Measurements from ENCODE around the gene KCNK4. TPM values are rescaled to one million over a fixed set of nuclear protein-coding genes. Genes with fewer than 3 reads are reported as not detected.
"Not testable (repeated sequence)": the region's sequence is repeated elsewhere in the genome, so short reads cannot be mapped to it uniquely, and the experiment has no call there.

KCNK4 gene
- 0.23 and 0.24 TPM in 2 replicates for total RNA-seq

DNA sequence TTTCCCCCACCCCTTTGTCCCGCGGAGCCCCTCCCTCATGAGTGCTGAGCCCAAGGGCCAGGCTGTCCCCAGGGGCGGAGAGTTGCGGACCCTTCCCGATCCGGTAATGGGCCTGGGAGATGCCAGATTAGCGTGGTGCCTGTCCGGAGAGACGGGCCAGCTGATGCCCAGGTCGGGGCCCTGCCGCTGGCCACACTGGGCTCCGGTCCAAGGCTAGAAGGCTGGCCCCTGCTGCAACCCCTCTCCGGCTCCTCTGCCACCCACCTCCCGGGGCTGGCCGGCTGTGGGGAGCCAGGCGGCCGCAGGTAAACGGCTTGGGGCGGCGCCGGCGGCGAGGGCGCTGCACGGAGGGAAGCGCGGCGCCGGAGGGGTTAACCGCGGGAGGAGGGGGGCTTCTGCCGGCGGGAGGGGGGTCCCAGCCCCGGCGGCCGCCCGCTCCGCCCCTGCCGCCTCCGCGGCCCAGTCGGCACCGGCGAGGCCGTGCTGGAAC is at the start of gene KCNK4:
TSS of gene KCNK4 (plus strand) at position 41 of the 490 bp plus-strand sequence. CDS start 1,717 bp downstream, outside the sequence.
- H3K27me3 Mint-ChIP-seq, result peaks cover 46% of the 10 kb centered on the region
- intact Hi-C loops (cut with micrococcal nuclease), result no loop called here
- no peaks in the 10 kb centered on the region for H3K9me3 Mint-ChIP-seq
- peak within 1 kb of the TSS; percentile 58 for H3K27ac Mint-ChIP-seq
- peaks cover 11% of the 10 kb centered on the region for H3K4me1 Mint-ChIP-seq
- peak within 1 kb of the TSS; percentile 74 for H3K4me3 Mint-ChIP-seq
- H3K36me3 Mint-ChIP-seq (ENCODE audit: low read depth), result peaks cover 8% of the 10 kb centered on the region
- no peak for DNase-seq

DNA sequence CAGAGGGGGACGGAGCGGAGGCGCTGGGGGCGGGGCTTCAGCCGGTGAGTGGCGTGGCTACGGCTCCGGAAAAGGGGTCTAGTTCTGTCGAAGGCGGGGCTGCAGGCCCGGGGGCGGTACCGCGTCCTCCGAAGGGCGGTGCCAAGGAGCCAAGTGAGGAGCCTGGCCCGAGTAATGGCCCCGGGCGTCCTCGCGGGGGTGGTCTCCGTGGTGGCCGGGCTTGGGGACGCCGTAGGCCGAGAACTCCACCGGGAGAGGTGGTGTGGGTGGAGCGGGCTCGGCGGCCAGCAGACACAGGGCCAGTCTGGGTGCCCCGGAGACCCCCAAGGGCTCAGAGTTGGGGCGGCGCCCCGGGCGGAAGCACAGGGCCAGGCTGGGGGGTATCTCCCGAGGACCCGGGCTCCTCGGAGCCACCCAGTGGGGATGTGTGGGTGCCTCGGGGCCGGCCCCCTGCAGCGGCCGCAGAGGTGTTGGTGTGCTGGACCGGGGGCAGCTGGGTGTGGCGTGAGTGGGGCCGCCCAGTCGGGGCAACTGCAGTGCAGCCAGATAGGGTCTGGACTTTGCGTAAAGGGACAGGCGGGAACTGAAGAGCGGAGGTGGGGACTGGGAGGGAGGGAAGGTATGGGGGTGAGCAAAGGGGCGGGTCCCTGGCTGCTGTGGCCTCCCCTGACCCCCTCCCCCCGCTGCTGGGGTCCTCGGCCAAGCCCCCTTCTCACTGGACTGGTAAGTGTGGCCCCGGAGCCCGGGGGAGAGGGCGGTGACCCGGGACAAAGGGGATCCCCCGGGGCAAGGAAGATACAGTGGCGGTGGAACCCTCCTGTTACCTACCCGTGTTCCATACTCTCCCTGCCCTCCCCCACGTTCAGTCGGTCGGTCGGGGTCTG is 49.4 kb upstream of the KCNK4 start:
- peak overlapping the region; percentile 95 for H3K4me3 Mint-ChIP-seq
- intact Hi-C loops (cut with micrococcal nuclease), result loop anchor here (1.0 to 10.0 kb wide), 7 partner anchors 11 to 1637 kb away; partner anchors contain the start of genes BAD, DNAJC4, FERMT3 and GPR137
- H3K27me3 Mint-ChIP-seq, result no peaks in the 10 kb centered on the region
- DNase-seq, result no peak
- peak overlapping the region; percentile 97 for H3K27ac Mint-ChIP-seq
- peaks cover 39% of the 10 kb centered on the region for H3K4me1 Mint-ChIP-seq
- peaks cover 41% of the 10 kb centered on the region for H3K36me3 Mint-ChIP-seq (ENCODE audit: low read depth)
- no peaks in the 10 kb centered on the region for H3K9me3 Mint-ChIP-seq

GRCh38 chr11:64243236-64243854 is 47.8 kb upstream of the KCNK4 start:
- H3K27ac Mint-ChIP-seq, result peak overlapping the region; percentile 16
- no peak for DNase-seq
- H3K36me3 Mint-ChIP-seq (ENCODE audit: low read depth), result peaks cover 31% of the 10 kb centered on the region
- H3K4me3 Mint-ChIP-seq, result peak overlapping the region; percentile 95
- peaks cover 32% of the 10 kb centered on the region for H3K4me1 Mint-ChIP-seq
- intact Hi-C loops (cut with micrococcal nuclease), result loop anchor here (10.0 kb wide), 1 partner anchor 1639 kb away; the partner anchor contains the start of gene MTA2
- H3K9me3 Mint-ChIP-seq, result no peaks in the 10 kb centered on the region
- H3K27me3 Mint-ChIP-seq, result no peaks in the 10 kb centered on the region

GRCh38 chr11:64244107-64244506 is 47.0 kb upstream of the KCNK4 start:
- Mint-ChIP-seq H3K27me3 (no peaks in the 10 kb centered on the region), H3K4me1 (peaks cover 26% of the 10 kb centered on the region), H3K36me3 (ENCODE audit: low read depth) (peaks cover 27% of the 10 kb centered on the region), H3K9me3 (no peaks in the 10 kb centered on the region), H3K27ac (peak overlapping the region; percentile 45), H3K4me3 (peak overlapping the region; percentile 95)
- DNase-seq, result no peak
- intact Hi-C loops (cut with micrococcal nuclease), result loop anchor here (10.0 kb wide), 1 partner anchor 1639 kb away; the partner anchor contains the start of gene MTA2

- peaks cover 26% of the 10 kb centered on the region for H3K4me1 Mint-ChIP-seq
- intact Hi-C loops (cut with micrococcal nuclease), result loop anchor here (10.0 kb wide), 1 partner anchor 1640 kb away; the partner anchor contains the start of gene MTA2
- peak overlapping the region; percentile 41 for H3K27ac Mint-ChIP-seq
- peaks cover 27% of the 10 kb centered on the region for H3K36me3 Mint-ChIP-seq (ENCODE audit: low read depth)
- no peak for DNase-seq
- peak overlapping the region; percentile 90 for H3K4me3 Mint-ChIP-seq
- no peaks in the 10 kb centered on the region for H3K27me3 Mint-ChIP-seq
- no peaks in the 10 kb centered on the region for H3K9me3 Mint-ChIP-seq
Measured at GRCh38 chr11:64244966-64245365, 46.1 kb upstream of the KCNK4 start.

DNA sequence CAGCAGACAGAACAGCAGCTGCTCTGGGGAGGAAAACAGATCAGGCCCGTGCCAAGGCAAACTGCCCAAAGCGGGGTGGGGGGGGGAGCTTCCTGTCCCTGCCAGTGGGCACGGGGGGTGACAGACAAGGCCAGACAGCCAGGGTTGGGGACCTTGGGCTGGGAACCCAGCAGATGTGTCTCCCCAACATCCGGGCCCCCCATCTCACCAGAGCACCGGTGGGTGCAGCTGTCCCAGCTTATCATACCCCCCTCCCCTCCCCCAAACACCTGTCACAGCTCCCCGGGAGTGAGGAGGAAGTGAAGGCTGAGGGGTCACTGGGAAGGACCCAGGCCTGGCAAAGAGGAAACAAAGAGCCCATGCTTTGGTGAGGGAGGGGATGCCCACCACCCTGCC is 45.7 kb upstream of the KCNK4 start:
- Mint-ChIP-seq H3K27me3 (no peaks in the 10 kb centered on the region), H3K4me3 (peak overlapping the region; percentile 90), H3K4me1 (peaks cover 24% of the 10 kb centered on the region), H3K27ac (peak overlapping the region; percentile 94), H3K36me3 (ENCODE audit: low read depth) (peaks cover 23% of the 10 kb centered on the region), H3K9me3 (no peaks in the 10 kb centered on the region)
- DNase-seq, result no peak
- intact Hi-C loops (cut with micrococcal nuclease), result loop anchor here (10.0 kb wide), 1 partner anchor 1641 kb away; the partner anchor contains the start of gene MTA2

GRCh38 chr11:64245797-64246620 is 45.1 kb upstream of the KCNK4 start:
- Mint-ChIP-seq H3K27ac (peak overlapping the region; percentile 94), H3K9me3 (no peaks in the 10 kb centered on the region), H3K4me3 (peak overlapping the region; percentile 90), H3K36me3 (ENCODE audit: low read depth) (peaks cover 20% of the 10 kb centered on the region), H3K27me3 (no peaks in the 10 kb centered on the region), H3K4me1 (peaks cover 24% of the 10 kb centered on the region)
- intact Hi-C loops (cut with micrococcal nuclease), result loop anchor here (1.0 to 10.0 kb wide), 2 partner anchors 59 to 1641 kb away; partner anchors contain the start of genes ESRRA and MTA2
- DNase-seq, result peak; percentile 82

GRCh38 chr11:64246621-64246870 is 44.6 kb upstream of the KCNK4 start:
- H3K27ac Mint-ChIP-seq, result peak overlapping the region; percentile 86
- H3K9me3 Mint-ChIP-seq, DNase-seq, H3K27me3 Mint-ChIP-seq: not testable (repeated sequence)
- H3K4me3 Mint-ChIP-seq, result peak overlapping the region; percentile 90
- peaks cover 19% of the 10 kb centered on the region for H3K36me3 Mint-ChIP-seq (ENCODE audit: low read depth)
- H3K4me1 Mint-ChIP-seq, result peaks cover 25% of the 10 kb centered on the region
- intact Hi-C loops (cut with micrococcal nuclease), result loop anchor here (1.0 to 10.0 kb wide), 2 partner anchors 59 to 1642 kb away; partner anchors contain the start of genes ESRRA and MTA2

GRCh38 chr11:64246871-64247728 is 44.0 kb upstream of the KCNK4 start, which contains the start of gene PPP1R14B:
Gene PPP1R14B, minus strand, starts transcription at chr11:64246943. Its CDS starts 270 bp downstream, at chr11:64246673.
- Mint-ChIP-seq H3K9me3 (no peaks in the 10 kb centered on the region), H3K4me1 (peaks cover 29% of the 10 kb centered on the region), H3K36me3 (ENCODE audit: low read depth) (peaks cover 18% of the 10 kb centered on the region), H3K4me3 (peak within 1 kb of the TSS; percentile 90), H3K27ac (peak within 1 kb of the TSS; percentile 94), H3K27me3 (no peaks in the 10 kb centered on the region)
- intact Hi-C loops (cut with micrococcal nuclease), result loop anchor here (1.0 to 10.0 kb wide), 3 partner anchors 22 to 1642 kb away; partner anchors contain the start of genes ESRRA and MTA2
- peak; percentile 95 for DNase-seq

DNA sequence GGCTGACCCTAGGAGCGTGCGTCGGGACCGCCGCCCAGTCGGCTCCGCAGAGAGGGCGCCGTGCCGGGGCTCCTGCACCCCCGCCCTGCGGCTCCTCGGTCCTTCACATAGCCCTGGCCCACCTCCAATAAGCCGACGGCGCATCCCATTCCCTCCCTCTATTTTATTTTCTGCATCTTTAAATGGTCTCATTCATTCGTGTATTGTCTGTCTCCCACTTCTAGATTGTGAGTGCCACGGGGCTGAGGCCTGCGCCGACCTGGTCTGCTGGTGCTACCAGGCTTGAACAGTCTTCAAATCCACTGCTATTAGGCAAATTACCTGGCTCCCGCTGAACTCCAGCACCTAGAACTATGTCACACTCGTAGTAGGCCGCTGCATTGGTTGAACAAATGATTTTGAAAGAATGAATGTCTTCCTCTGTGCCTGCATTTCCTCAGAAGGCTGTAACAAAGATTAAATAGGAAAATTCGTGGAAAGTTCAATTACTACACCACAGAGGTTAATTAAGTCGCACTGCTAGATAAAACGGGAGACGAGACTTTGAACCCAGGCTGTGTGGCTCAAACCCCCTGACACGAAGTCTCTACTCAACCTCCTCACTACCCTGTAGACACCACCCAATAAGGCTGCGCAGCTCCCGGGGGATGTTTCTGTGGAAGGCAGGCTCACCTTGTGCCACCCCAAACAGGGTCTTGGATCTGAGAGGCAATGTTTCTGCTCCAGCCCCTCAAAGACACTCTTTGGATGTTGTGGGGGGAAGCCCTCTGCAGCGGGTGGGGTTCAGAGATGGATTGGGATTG is 43.2 kb upstream of the KCNK4 start:
- no peaks in the 10 kb centered on the region for H3K27me3 Mint-ChIP-seq
- DNase-seq, result no peak
- no peaks in the 10 kb centered on the region for H3K9me3 Mint-ChIP-seq
- H3K27ac Mint-ChIP-seq, result no peak overlapping the region
- H3K36me3 Mint-ChIP-seq (ENCODE audit: low read depth), result peaks cover 12% of the 10 kb centered on the region
- intact Hi-C loops (cut with micrococcal nuclease), result loop anchor here (1.0 to 10.0 kb wide), 2 partner anchors 21 to 1643 kb away; partner anchors contain the start of gene MTA2
- peak overlapping the region; percentile 90 for H3K4me3 Mint-ChIP-seq
- H3K4me1 Mint-ChIP-seq, result peaks cover 27% of the 10 kb centered on the region

DNA sequence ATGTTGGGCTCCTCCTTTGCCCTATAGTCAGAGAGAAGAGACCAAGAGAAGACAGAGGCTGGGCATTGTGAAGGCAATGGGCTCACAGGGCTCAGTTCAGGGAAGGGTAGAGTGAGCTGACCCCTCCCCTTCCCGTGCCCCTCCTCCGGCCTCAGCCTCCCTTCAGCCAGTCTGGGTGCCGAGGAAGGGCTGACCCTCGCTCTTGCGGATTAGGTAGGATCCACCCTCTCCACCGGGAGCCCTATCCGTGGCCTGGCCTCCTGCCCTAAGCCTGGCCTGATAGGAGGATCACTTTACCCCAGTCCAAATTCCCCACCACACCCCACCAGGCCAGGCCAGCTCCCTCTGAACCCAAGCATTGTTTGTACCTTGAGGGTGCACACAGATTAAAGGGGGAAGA is 42.5 kb upstream of the KCNK4 start:
- Mint-ChIP-seq H3K4me3 (no peak overlapping the region), H3K36me3 (ENCODE audit: low read depth) (peaks cover 7% of the 10 kb centered on the region), H3K4me1 (peaks cover 22% of the 10 kb centered on the region), H3K9me3 (no peaks in the 10 kb centered on the region), H3K27ac (no peak overlapping the region), H3K27me3 (no peaks in the 10 kb centered on the region)
- intact Hi-C loops (cut with micrococcal nuclease), result loop anchor here (10.0 kb wide), 1 partner anchor 1644 kb away; the partner anchor contains the start of gene MTA2
- no peak for DNase-seq

Data from activated CD4-positive, alpha-beta T cell treated with anti-CD3 and anti-CD28 coated beads, Interleukin-2, amount 10 ng/mL, durations not matched to agents 24 days and 14 days (primary cell).